Mesendoderm (in vitro differentiated cells): ENCODE results near the gene MX1.

Experiments used
- DNase-seq: peaks from one replicate; pipeline ENCODE4 v3.0.0; 2013
- H2AK5ac ChIP-seq: 2 replicates; pipeline ENCODE4 v1.6.1; 2013; ENCODE audit warnings: low read length, inconsistent platforms
- H2BK120ac ChIP-seq: 2 replicates; pipeline ENCODE4 v1.6.1; 2013; ENCODE audit warnings: low read depth, mild to moderate bottlenecking, low read length, moderate library complexity, mixed read lengths
- H2BK15ac ChIP-seq: replicated peaks from 2 replicates; pipeline ENCODE4 v1.6.1; 2013; ENCODE audit warnings: low read depth, mild to moderate bottlenecking, moderate library complexity
- H2BK5ac ChIP-seq: 2 replicates; pipeline ENCODE4 v1.6.1; 2013; ENCODE audit warnings: low read length, inconsistent platforms
- H3K18ac ChIP-seq: 2 replicates; pipeline ENCODE4 v1.6.1; 2013; ENCODE audit warnings: mild to moderate bottlenecking, low read length, mixed read lengths
- H3K23ac ChIP-seq: one replicate; pipeline ENCODE4 v1.6.1; 2013; ENCODE audit warnings: low read length
- H3K27ac ChIP-seq: 2 replicates; pipeline ENCODE4 v1.5.1; 2013; ENCODE audit warnings: low read depth, mild to moderate bottlenecking, inconsistent platforms, low read length, moderate library complexity
- H3K27me3 ChIP-seq: 2 replicates; pipeline ENCODE4 v1.6.1; 2013; ENCODE audit warnings: low read length, control low read depth, mild to moderate bottlenecking, inconsistent platforms; ENCODE audit not compliant: insufficient read depth, poor library complexity
- H3K36me3 ChIP-seq: 2 replicates; pipeline ENCODE4 v1.6.1; 2013; ENCODE audit warnings: low read length, inconsistent platforms; ENCODE audit not compliant: control insufficient read depth, insufficient read depth
- H3K4ac ChIP-seq: one replicate; pipeline ENCODE4 v1.6.1; 2013; ENCODE audit warnings: low read depth, mild to moderate bottlenecking, low read length, moderate library complexity
- H3K4me1 ChIP-seq: 2 replicates; pipeline ENCODE4 v1.6.1; 2013; ENCODE audit warnings: low read depth, low read length, inconsistent platforms; ENCODE audit not compliant: control insufficient read depth
- H3K4me2 ChIP-seq: 2 replicates; pipeline ENCODE4 v1.6.1; 2013; ENCODE audit warnings: low read length
- H3K4me3 ChIP-seq: 2 replicates; pipeline ENCODE4 v1.5.1; 2013; ENCODE audit warnings: mild to moderate bottlenecking, low read length
- H3K56ac ChIP-seq: one replicate; pipeline ENCODE4 v1.6.1; 2013; ENCODE audit warnings: low read length
- H3K79me1 ChIP-seq: 2 replicates; pipeline ENCODE4 v1.6.1; 2013; ENCODE audit warnings: low read length, inconsistent platforms
- H3K79me2 ChIP-seq: 2 replicates; pipeline ENCODE4 v1.6.1; 2013; ENCODE audit warnings: mild to moderate bottlenecking, low read length; ENCODE audit not compliant: control insufficient read depth, insufficient read depth
- H3K9ac ChIP-seq: 2 replicates; pipeline ENCODE4 v1.6.1; 2013; ENCODE audit warnings: low read length, inconsistent platforms
- H4K5ac ChIP-seq: one replicate; pipeline ENCODE4 v1.6.1; 2013; ENCODE audit warnings: low read length
- H4K8ac ChIP-seq: one replicate; pipeline ENCODE4 v1.6.1; 2013; ENCODE audit warnings: low read depth, mild to moderate bottlenecking, control low read depth, low read length, moderate library complexity
- WGBS: extraction: QIAGEN DNeasy Blood & Tissue Kit; methylation state at CpG from one replicate; pipeline ENCODE4 v1.1.7; 2013; ENCODE audit warnings: low lambda C conversion rate, missing lambda C conversion rate; ENCODE audit not compliant: insufficient coverage; ENCODE audit errors: extremely low coverage; 5-methylcytosine and 5-hydroxymethylcytosine counted together

MX1 gene

DNA sequence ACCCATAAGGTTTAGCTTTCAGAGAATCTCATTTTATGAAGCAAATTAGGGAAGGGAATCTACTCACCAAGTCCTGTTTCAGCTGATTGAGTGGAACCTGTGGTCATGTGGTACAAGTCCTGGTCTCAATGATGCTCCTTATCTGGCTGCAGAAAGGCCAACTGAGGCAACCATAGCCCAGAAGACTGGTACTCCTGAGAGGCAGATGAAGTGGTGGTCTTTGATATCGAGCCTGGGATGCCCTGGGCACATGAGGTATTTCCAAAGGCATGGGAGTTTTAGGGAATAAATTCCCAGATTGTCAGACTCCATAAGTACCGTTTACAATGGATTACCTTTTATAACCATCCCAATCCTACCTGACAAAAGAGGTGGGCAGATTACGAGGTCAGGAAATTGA, 3.3 kb downstream of the MX1 start:
- H3K18ac ChIP-seq = no peak overlapping the region
- H3K79me1 ChIP-seq = no peaks in the 10 kb centered on the region
- H2AK5ac ChIP-seq = no peak overlapping the region
- no peak overlapping the region for H2BK120ac ChIP-seq
- H3K4me1 ChIP-seq = no peaks in the 10 kb centered on the region
- no peak for DNase-seq
- H3K23ac ChIP-seq = no peak overlapping the region
- no peak overlapping the region for H3K56ac ChIP-seq
- no peak overlapping the region for H3K4me3 ChIP-seq
- H4K8ac ChIP-seq = no peak overlapping the region
- H3K27me3 ChIP-seq = peaks cover 10% of the 10 kb centered on the region
- no peaks in the 10 kb centered on the region for H3K79me2 ChIP-seq
- H3K36me3 ChIP-seq = no peaks in the 10 kb centered on the region
- H2BK15ac ChIP-seq = no peak overlapping the region
- no CpG with 5 or more reads among the region's 3 CpGs for WGBS
- no peak overlapping the region for H3K4ac ChIP-seq
- H3K27ac ChIP-seq = no peak overlapping the region
- no peak overlapping the region for H2BK5ac ChIP-seq
- no peak overlapping the region for H4K5ac ChIP-seq
- H3K9ac ChIP-seq = no peak overlapping the region
- H3K4me2 ChIP-seq = no peak overlapping the region

DNA sequence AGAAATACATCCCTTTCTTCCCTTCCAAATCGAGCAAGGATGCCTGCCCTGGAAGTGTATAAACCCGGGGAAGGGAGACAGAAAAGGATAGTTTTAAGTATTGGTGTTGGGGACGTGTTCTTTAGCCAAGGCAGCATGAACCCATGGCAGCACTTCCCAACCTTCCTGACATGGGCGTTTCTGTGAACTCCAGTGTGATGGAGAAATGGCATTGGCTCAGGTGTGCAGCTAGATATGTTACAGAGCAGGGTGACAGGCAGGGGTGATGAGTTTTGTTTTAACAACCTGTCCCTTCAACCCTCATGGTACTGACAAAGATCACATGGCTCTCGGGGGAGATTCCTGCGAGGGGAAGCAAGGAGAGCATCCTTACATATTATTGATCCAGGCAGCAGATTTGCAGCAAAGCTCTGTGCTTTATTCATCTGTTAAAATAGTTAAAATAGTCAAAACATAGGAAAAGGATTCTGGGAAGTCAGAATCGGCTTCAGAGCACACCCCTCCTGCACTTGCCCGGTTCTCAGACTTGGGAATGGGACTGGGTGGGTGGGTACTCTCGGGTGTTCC, 4.0 kb downstream of the MX1 start:
- H3K9ac ChIP-seq = no peak overlapping the region

DNA sequence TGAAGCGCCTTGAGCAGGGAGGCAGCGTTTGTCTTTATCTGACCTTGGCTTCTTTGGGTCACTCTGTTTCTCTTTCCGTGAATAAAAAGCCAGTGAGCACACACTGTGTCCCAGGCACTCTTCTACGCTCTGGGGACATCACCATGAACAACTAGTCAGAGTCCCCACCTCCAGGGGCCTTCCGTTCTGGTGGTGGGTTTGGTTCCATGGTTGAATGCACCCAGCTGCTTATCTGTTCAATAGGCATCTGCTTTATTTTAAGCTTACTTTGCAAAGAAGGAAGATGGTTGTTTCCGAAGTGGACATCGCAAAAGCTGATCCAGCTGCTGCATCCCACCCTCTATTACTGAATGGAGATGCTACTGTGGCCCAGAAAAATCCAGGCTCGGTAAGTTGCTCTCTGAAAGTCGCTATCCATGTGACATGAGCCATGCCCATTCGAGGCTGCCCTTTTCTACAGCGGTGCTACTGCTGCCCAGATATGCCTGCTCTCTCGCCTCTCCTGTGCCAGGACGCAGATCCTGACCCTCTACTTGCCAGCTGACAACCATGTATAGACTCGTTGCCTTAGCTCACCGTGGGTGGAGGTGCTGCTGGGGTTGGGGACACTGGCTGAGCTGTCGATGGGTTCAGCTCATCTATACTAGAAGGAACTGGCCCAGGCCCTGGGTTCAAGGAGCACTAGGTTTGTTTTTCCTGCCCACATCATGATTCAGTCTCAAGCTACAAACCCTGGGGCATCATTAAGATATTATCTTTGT, 5.9 kb downstream of the MX1 start:
- Histone ChIP-seq H3K4me2 (no peak overlapping the region), H2BK120ac (no peak overlapping the region), H3K79me1 (no peaks in the 10 kb centered on the region), H2BK5ac (no peak overlapping the region), H3K4me3 (no peak overlapping the region), H3K56ac (no peak overlapping the region), H3K36me3 (no peaks in the 10 kb centered on the region), H4K5ac (no peak overlapping the region), H3K23ac (no peak overlapping the region), H2BK15ac (no peak overlapping the region), H3K79me2 (no peaks in the 10 kb centered on the region), H4K8ac (no peak overlapping the region), H3K4me1 (no peaks in the 10 kb centered on the region), H3K9ac (no peak overlapping the region), H3K4ac (no peak overlapping the region), H3K18ac (no peak overlapping the region), H2AK5ac (no peak overlapping the region), H3K27ac (no peak overlapping the region), H3K27me3 (peaks cover 4% of the 10 kb centered on the region)
- WGBS = no CpG with 5 or more reads among the region's 16 CpGs
- DNase-seq = no peak

More for the DNA sequence above, 4.0 kb downstream of the MX1 start:
- no CpG with 5 or more reads among the region's 9 CpGs for WGBS
- Histone ChIP-seq H2BK120ac (no peak overlapping the region), H3K4me1 (no peaks in the 10 kb centered on the region), H2AK5ac (no peak overlapping the region), H3K4me3 (no peak overlapping the region), H3K4me2 (no peak overlapping the region), H4K8ac (no peak overlapping the region), H3K27ac (no peak overlapping the region), H3K4ac (no peak overlapping the region), H3K18ac (no peak overlapping the region), H2BK15ac (no peak overlapping the region), H3K23ac (no peak overlapping the region), H3K36me3 (no peaks in the 10 kb centered on the region), H3K79me2 (no peaks in the 10 kb centered on the region), H3K79me1 (no peaks in the 10 kb centered on the region), H4K5ac (no peak overlapping the region), H3K56ac (no peak overlapping the region), H3K27me3 (peaks cover 10% of the 10 kb centered on the region), H2BK5ac (no peak overlapping the region)
- DNase-seq = no peak

DNA sequence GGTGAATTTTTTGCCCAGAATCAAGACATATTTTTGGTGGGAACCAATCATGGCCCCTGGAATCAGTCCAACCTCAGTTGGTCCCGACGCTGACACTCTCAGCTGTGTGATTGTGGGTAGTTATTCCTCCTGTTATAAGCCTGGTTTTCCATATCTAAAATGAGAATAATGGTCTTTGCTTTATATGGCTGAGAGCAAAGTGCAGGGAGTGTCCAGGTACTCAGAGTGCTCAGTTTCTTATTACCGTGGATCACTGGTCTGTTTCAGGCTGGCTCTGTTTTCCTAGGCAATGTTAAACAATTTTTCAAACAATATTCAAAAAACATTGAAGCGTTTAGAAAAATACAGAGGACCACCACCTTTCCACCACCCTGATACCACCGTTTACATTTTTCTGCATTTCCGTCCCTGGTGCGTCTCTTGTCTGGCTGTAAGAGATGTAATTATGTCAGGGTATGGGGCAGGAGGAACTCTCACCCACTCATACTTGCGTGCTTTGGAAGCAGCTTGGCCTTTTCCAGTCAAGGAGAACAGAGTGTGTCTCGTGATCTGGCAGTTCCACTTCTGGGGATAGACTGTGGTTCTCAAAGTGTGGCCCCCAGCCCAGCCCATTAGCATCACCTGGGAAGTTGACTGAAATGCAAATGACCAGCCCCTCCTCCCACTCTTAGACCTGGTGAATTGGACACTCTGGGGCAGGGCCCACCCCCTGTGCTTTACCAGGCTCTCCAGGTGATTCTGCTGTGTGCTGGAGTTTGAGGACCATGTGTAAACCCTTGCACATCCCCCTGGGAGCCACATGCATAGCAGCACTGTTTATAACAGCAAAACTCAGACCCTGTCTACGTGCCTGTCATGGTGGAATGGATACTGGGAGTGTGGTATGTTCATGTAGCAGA, 6.8 kb downstream of the MX1 start:
- no peak overlapping the region for H2AK5ac ChIP-seq
- DNase-seq = no peak
- H2BK120ac ChIP-seq = no peak overlapping the region
- H3K9ac ChIP-seq = no peak overlapping the region
- H2BK15ac ChIP-seq = no peak overlapping the region
- no peaks in the 10 kb centered on the region for H3K79me1 ChIP-seq
- no peak overlapping the region for H4K5ac ChIP-seq
- H3K23ac ChIP-seq = no peak overlapping the region
- H3K27me3 ChIP-seq = no peaks in the 10 kb centered on the region
- H3K4me3 ChIP-seq = no peak overlapping the region
- no peak overlapping the region for H3K18ac ChIP-seq
- no peaks in the 10 kb centered on the region for H3K4me1 ChIP-seq
- no peak overlapping the region for H4K8ac ChIP-seq
- no peak overlapping the region for H2BK5ac ChIP-seq
- no CpG with 5 or more reads among the region's 10 CpGs for WGBS
- no peak overlapping the region for H3K56ac ChIP-seq
- H3K27ac ChIP-seq = no peak overlapping the region
- no peak overlapping the region for H3K4me2 ChIP-seq
- H3K36me3 ChIP-seq = no peaks in the 10 kb centered on the region
- no peaks in the 10 kb centered on the region for H3K79me2 ChIP-seq
- no peak overlapping the region for H3K4ac ChIP-seq

DNA sequence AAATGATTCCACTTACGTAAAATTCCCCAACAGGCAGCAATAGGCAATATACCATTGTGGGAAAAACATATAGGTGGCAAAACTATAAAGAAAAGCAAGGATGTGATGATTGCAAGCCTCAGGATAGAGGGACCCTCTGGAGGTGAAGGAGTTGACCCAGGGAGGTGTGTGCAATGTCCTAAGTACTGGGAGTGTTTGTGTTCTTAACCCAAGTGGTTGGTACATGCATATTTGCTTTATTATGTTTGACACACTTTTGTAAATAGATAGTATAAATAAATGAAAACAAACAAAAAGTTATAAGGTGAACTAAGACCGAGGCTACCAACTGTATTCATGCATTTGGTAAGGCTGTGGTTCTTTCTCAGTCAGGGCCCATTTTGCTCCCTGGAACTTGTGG, 7.5 kb downstream of the MX1 start:
- no peak overlapping the region for H3K27ac ChIP-seq
- no peak overlapping the region for H4K8ac ChIP-seq
- H3K79me1 ChIP-seq = no peaks in the 10 kb centered on the region
- no peak for DNase-seq
- H3K4me3 ChIP-seq = no peak overlapping the region
- H2AK5ac ChIP-seq = no peak overlapping the region
- no peaks in the 10 kb centered on the region for H3K36me3 ChIP-seq
- no peak overlapping the region for H3K4me2 ChIP-seq
- no peak overlapping the region for H2BK5ac ChIP-seq
- H3K9ac ChIP-seq = no peak overlapping the region
- no CpG with 5 or more reads among the region's 2 CpGs for WGBS
- H3K23ac ChIP-seq = no peak overlapping the region
- no peak overlapping the region for H3K18ac ChIP-seq
- no peaks in the 10 kb centered on the region for H3K79me2 ChIP-seq
- H3K4me1 ChIP-seq = no peaks in the 10 kb centered on the region
- no peak overlapping the region for H3K56ac ChIP-seq
- no peak overlapping the region for H2BK120ac ChIP-seq
- H4K5ac ChIP-seq = no peak overlapping the region
- H3K4ac ChIP-seq = no peak overlapping the region
- H2BK15ac ChIP-seq = no peak overlapping the region
- H3K27me3 ChIP-seq = no peaks in the 10 kb centered on the region
